Uterus (tissue), 4 donors: ENCODE results near the gene SLC27A2. TPM values are rescaled to one million over a fixed set of nuclear protein-coding genes. Genes with fewer than 3 reads are reported as not detected.

Experiments
- DNase-seq, 2 donors: peaks; one replicate each; pipeline ENCODE4 v3.0.0-alpha.2; 2019 to 2020
- H3K27ac ChIP-seq, 2 donors: fragments of 200-600 bp; sonication (generic); 1 replicate in 1 of 2; 2 replicates in 1 of 2; pipeline ENCODE4 v1.5.1; 2016 to 2018
- H3K27me3 ChIP-seq, 2 donors: fragments of 200-600 bp; sonication (generic); one replicate each; pipeline ENCODE4 v1.5.1; 2018 to 2019; ENCODE audit warnings: control low read depth in 1 of 2
- H3K36me3 ChIP-seq, 2 donors: fragments of 200-600 bp; sonication (generic); one replicate each; pipeline ENCODE4 v1.5.1; 2019; ENCODE audit warnings: control low read depth in 1 of 2
- H3K4me1 ChIP-seq, 2 donors: fragments of 200-600 bp; sonication (generic); one replicate each; pipeline ENCODE4 v1.5.1; 2018 to 2019; ENCODE audit warnings: control low read depth in 1 of 2
- H3K4me3 ChIP-seq, 2 donors: fragments of 200-600 bp; sonication (generic); 1 replicate in 1 of 2; 2 replicates in 1 of 2; pipeline ENCODE4 v1.5.1; 2018 to 2019; ENCODE audit warnings: mild to moderate bottlenecking in 1 of 2
- H3K9me3 ChIP-seq, 2 donors: fragments of 200-600 bp; sonication (generic); one replicate each; pipeline ENCODE4 v1.5.1; 2019; ENCODE audit warnings: control low read depth in 1 of 2
- CTCF ChIP-seq, 4 experiments: fragments of 200-600 bp in 2 of 4; fragments of 450-650 bp in 2 of 4; sonication (generic) in 2 of 4; IDR thresholded peaks; one replicate each; pipeline ENCODE4 v1.5.1; 2016 to 2019; ENCODE audit warnings: antibody characterized with exemption in 4 of 4, mild to moderate bottlenecking in 2 of 4, moderate library complexity in 1 of 4
- POLR2A ChIP-seq, 2 donors: fragments of 450-650 bp; IDR thresholded peaks; one replicate each; pipeline ENCODE4 v1.6.1; 2016; ENCODE audit warnings: antibody characterized with exemption in 2 of 2, mild to moderate bottlenecking in 1 of 2, moderate library complexity in 1 of 2
- intact Hi-C: fragments of 100-400 bp; cut with DNase I; formaldehyde crosslinking; loops from one replicate; pipeline ENCODE4 v1.15.1; 2023; ENCODE audit warnings: low total_unique reads
- total RNA-seq, 4 donors: library from RNA; depleted of rRNA in 3 of 4; stranded (reverse); fragments of >200 nt in 3 of 4; gene quantifications; one replicate each; pipeline versions ENCODE4 v1.1.0 to v1.2.4, GENCODE V29; 2014 to 2023
- donor health status: DM: yes; HTN: yes; CAD: no.

Gene SLC27A2
- total RNA-seq, 4 donors from 2014 or later: 0.27 to 1.7 TPM; not detected in 2

- no peak for DNase-seq
- H3K36me3 ChIP-seq: no peaks in the 10 kb centered on the region
- no peaks in the 10 kb centered on the region for H3K27me3 ChIP-seq
- no peaks in the 10 kb centered on the region for H3K4me1 ChIP-seq
- H3K4me3 ChIP-seq: no peak overlapping the region
- TF ChIP-seq CTCF (IDR thresholded peaks at IDR 0.05) (no peak), POLR2A (IDR thresholded peaks at IDR 0.05) (no peak)
- intact Hi-C loops: no loop called here
- H3K27ac ChIP-seq: no peak overlapping the region
- H3K9me3 ChIP-seq: no peaks in the 10 kb centered on the region
Observed at GRCh38 chr15:50247819-50248655, 66.0 kb downstream of the SLC27A2 start.

GRCh38 chr15:50248994-50249582 lies 67.1 kb downstream of the SLC27A2 start:
- H3K4me3 ChIP-seq: no peak overlapping the region
- DNase-seq: no peak
- no peaks in the 10 kb centered on the region for H3K36me3 ChIP-seq
- no peaks in the 10 kb centered on the region for H3K4me1 ChIP-seq
- intact Hi-C loops: no loop called here
- H3K27me3 ChIP-seq: no peaks in the 10 kb centered on the region
- no peak overlapping the region for H3K27ac ChIP-seq
- no peaks in the 10 kb centered on the region for H3K9me3 ChIP-seq
- no peak for TF ChIP-seq POLR2A (IDR thresholded peaks at IDR 0.05)
- no peak for TF ChIP-seq CTCF (IDR thresholded peaks at IDR 0.05)

- H3K4me1 ChIP-seq: no peaks in the 10 kb centered on the region
- no peak for DNase-seq
- intact Hi-C loops: no loop called here
- no peak overlapping the region for H3K4me3 ChIP-seq
- no peaks in the 10 kb centered on the region for H3K36me3 ChIP-seq
- H3K27ac ChIP-seq: no peak overlapping the region
- no peaks in the 10 kb centered on the region for H3K9me3 ChIP-seq
- TF ChIP-seq CTCF (IDR thresholded peaks at IDR 0.05): no peak
- TF ChIP-seq POLR2A (IDR thresholded peaks at IDR 0.05): no peak
- no peaks in the 10 kb centered on the region for H3K27me3 ChIP-seq
Observed at GRCh38 chr15:50249704-50250103, 67.7 kb downstream of the SLC27A2 start.

GRCh38 chr15:50250760-50251394 lies 68.9 kb downstream of the SLC27A2 start:
- intact Hi-C loops: no loop called here

More at GRCh38 chr15:50250760-50251394, 68.9 kb downstream of the SLC27A2 start:
- Histone ChIP-seq H3K4me3 (no peak overlapping the region), H3K4me1 (no peaks in the 10 kb centered on the region), H3K36me3 (no peaks in the 10 kb centered on the region), H3K9me3 (no peaks in the 10 kb centered on the region), H3K27ac (no peak overlapping the region), H3K27me3 (no peaks in the 10 kb centered on the region)
- no peak for TF ChIP-seq CTCF (IDR thresholded peaks at IDR 0.05)
- no peak for TF ChIP-seq POLR2A (IDR thresholded peaks at IDR 0.05)
- DNase-seq: no peak
